Measurements from ENCODE around the gene TEC.
"Not testable (repeated sequence)": the region's sequence is repeated elsewhere in the genome, so short reads cannot be mapped to it uniquely, and the experiment has no call there.

TEC gene

GRCh38 chr4:48237996-48238645 lies 31.5 kb downstream of the TEC start:
- no peak for DNase-seq

GRCh38 chr4:48235050-48235449 lies 34.6 kb downstream of the TEC start:
- no peak for DNase-seq

DNA sequence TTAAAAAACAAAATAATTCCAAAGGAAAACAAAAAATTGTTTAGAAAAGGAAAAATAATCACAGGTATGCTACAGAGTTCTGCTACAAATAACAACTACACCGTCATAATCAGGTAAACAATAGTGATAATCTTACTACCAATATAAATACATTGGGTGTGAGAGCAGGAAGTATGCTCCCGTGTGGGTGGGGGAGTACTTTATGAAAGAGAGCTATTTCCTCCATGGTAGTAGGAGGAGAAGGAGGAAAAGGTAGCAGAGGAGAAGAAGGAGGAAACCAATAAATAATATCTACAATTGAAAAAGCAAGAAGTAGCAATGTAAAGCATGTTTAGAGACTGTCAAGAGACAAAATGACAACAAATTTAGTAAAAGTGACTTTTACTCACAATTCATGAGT lies 35.1 kb downstream of the TEC start:
- no peak for DNase-seq

GRCh38 chr4:48228949-48229348 lies 40.7 kb downstream of the TEC start:
- DNase-seq = no peak

GRCh38 chr4:48227662-48228061 lies 42.0 kb downstream of the TEC start:
- DNase-seq = no peak

DNA sequence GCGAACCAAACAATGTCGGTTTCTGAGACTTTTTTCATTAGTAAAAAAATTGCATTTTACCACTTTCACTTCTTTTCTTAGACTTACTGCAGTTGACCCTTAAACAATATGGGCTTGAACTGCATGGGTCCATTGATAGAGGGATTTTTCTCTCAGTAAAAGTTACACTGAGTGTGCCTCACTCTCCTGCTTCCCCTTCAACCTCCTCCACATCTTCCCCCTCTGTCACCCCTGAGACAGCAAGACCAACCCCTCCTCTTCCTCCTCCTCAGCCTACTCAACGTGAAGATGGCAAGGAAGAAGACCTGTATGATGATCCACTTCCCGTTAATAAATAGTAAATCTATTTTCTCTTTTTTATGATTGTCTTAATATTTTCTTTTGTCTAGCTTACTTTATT lies 43.4 kb downstream of the TEC start:
- no peak for DNase-seq

DNA sequence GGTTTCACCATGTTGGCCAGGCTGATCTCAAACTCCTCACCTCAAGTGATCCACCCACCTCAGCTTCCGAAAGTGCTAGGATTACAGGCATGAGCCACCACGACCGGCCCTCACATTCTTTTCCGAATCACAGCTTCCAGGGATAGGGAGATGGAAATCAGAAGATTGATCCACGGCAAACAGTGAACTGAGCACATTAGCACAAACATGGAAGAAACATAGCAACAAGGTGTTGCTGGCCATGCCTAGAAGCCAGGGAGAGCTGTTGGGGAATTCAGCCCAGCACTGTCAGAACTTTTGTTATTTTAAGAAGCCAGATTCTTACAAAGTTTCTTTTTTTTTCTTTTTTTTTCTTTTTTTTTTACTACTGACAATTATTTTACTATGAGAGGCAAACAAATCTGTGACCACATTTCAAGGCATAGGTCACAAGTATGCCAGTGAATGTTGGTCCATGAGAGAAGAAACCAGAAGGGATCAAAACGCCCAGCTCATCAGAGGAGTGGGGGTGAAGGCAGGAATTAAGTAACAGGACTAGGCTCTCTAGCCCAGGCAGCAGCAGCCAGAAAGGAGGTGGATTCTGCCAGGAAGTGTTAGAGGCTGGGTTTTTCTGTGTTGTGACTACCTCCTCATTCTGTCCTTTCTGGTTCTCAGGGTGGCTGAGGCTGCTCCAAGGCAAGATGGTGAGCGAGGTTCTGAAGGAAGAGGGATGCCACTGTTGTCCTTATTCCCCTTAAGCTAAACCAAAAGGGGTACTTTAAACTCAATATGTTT lies 44.1 kb downstream of the TEC start:
- DNase-seq = no peak

DNA sequence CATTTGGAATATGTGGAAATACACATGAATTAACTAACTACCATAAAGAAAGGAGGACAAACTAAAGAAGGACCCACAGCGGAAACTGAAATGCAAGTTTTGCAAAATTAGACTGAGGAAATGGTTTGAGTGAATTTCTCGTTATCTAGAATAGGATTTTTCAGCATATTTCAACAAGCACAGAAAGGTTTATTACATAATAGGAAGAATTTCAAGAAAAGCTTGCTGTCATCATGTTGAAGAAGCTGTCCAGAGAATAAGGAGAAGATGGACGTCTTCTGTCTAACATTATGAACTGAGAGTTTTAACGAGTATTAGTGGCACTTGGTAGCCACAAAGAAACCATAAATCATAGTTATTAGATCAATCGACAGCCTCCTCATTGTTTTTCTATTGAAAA lies 45.0 kb downstream of the TEC start:
- no peak for DNase-seq

- no peak for DNase-seq
These were observed 45.9 kb downstream of the TEC start for GRCh38 chr4:48223633-48224295.

- DNase-seq = no peak
These were observed 47.1 kb downstream of the TEC start for GRCh38 chr4:48222491-48222890.

GRCh38 chr4:48219430-48219829 lies 50.2 kb downstream of the TEC start:
- DNase-seq = not testable (repeated sequence)

DNA sequence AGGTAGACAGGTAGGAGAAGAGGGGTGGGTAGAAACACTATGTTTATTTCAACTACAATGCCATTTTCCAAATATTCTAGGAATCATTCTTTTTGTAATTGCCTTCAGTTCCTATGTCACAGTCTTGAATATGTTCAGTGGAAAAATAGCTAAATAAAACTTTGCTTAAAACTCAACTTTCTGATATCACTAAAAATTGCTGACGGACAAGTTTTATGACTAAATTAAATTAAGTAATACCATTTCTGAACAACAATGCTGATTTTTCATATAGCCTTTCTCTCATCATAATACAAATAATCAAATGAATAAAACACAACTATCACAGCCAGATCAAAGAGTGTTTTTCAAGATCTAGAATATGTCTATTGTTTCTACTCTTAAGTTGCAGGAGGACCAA lies 53.1 kb downstream of the TEC start:
- no peak for DNase-seq

DNA sequence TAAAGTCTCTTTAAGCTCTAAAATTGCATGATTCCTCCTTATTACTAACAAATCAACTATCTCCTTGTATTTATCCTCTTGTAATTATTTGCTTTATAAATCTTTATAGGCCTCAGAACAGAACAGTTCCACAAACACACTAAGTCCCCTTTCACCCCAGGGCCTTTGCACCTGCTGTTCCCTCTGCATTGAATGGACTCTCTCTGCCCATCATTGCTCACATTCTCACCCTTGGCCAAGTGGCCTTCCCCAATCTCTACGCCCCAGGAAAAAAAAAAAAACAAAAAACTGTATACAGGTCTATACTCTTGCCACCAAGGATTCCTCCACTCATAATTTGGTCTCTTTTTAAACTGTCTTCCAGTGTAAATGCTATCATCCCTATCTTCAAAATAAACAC lies 53.7 kb downstream of the TEC start:
- DNase-seq = no peak

- no peak for DNase-seq
These were observed 57.5 kb downstream of the TEC start for GRCh38 chr4:48212165-48212564.

DNA sequence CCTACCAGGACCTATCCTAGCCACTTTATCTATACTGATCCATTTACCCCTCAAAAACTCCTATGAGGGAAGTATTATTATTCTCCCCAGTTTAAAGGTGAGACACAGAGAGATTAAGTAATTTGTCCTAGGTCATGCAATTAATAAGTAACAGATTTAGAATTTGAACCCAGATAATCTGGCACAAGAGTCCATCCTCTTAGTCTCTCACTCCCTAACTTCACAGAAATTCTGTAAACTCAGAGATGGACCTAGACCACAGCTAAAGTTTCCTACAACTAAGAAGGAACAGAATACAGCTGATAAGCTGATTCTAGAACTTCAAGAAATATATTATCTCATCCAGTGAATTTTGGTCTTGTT lies 58.7 kb downstream of the TEC start:
- no peak for DNase-seq

DNA sequence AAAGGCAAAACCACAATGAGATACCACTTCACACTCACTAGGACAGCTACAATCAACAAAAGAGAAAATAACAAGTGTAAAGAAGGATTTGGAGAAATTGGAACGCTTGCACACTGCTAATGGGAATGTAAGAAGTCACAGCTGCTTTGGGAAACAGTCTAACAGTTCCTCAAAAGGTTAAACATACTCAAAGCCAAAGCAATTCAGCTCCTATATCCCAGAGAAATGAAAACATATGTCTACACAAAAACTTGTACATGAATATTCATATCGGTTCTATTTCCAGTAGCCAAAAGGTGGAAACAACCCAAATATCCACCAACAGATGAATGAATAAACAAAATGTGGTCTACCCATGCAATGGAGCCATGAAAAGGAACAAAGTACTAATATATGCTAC lies 64.0 kb downstream of the TEC start:
- no peak for DNase-seq

DNA sequence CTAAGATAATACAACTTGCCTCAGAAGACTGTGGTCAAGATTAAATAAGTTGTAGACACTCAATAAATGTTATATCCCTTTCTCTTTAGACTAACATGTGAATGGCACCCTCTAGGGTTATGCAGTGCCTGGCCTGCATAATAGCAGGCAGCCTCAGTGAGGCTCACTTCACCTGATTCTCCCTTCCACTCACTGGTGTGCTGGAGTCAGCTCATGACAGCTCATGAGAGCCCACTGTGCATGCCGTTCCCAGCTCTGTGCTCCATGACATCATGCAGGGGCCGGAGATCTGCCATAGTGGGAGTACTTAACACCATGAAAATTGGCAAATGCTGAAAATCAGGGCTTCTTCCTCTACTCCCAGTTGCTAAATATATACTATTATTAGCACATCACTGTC lies 64.5 kb downstream of the TEC start:
- DNase-seq = no peak

- no peak for DNase-seq
These were observed 65.8 kb downstream of the TEC start for GRCh38 chr4:48203819-48204218.

GRCh38 chr4:48197643-48198237 lies 71.9 kb downstream of the TEC start:
- no peak for DNase-seq

DNA sequence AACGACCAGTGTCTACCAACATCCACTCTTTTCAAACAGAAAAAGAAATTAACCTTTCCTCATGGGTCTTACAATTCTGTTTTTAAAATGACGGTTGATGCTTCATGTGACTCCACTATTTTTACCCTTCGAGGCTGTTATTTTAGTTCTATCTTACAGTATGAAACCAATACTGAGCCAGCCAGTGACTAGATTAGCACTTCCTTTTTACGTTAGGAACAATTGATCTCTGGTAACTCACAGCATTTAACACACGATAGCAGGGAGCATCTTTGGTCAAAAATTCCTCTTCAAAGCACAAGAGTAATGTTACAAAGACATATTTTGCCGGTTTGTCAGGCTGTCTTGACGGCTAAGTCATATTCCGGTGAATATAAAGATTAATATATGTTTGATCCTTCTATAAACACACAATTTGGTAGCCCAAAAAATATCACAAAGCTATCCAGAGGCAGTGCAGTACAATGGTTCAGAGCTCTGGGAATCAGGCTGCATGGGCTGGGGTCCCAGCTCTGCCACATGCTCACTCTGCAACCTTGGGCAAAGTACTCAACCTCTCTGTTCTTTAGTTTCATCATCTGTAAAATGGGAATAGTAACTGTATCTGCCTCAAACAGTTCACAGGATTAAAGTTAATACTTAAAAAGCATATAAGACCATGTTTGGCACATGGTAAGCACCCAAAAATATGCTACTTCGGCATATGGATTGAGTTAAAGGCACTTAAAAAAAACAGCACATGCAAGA lies 72.7 kb downstream of the TEC start:
- no peak for DNase-seq

GRCh38 chr4:48195853-48196252 lies 73.8 kb downstream of the TEC start:
- no peak for DNase-seq

- no peak for DNase-seq
These were observed 74.3 kb downstream of the TEC start for GRCh38 chr4:48195374-48195773.

- no peak for DNase-seq
These were observed 74.7 kb downstream of the TEC start for GRCh38 chr4:48194971-48195370.

Measured in stimulated activated naive CD4-positive, alpha-beta T cell (primary cell).